Smooth muscle cell (in vitro differentiated cells): ENCODE data around the gene FEM1B. TPM values are rescaled to one million over a fixed set of nuclear protein-coding genes. Genes with fewer than 3 reads are reported as not detected.

ENCODE experiments used
- DNase-seq: peaks from one replicate; lab custom pipeline; 2025; ENCODE audit not compliant: unreplicated experiment; lab: John Stamatoyannopoulos, UW
- H2AFZ ChIP-seq: fragments of 200-600 bp; sonication (generic); 2 replicates; pipeline ENCODE4 v1.6.0; 2016; ENCODE audit warnings: antibody characterized with exemption, low read depth, mild to moderate bottlenecking
- H3F3A ChIP-seq: fragments of 200-600 bp; sonication (generic); 2 replicates; pipeline ENCODE4 v1.6.0; 2017; ENCODE audit warnings: antibody characterized with exemption, low read depth
- H3K27ac ChIP-seq: fragments of 200-600 bp; sonication (generic); 2 replicates; pipeline ENCODE4 v1.5.1; 2016; ENCODE audit warnings: low read depth, mild to moderate bottlenecking
- H3K27me3 ChIP-seq: fragments of 200-600 bp; sonication (generic); 2 replicates; pipeline ENCODE4 v1.6.1; 2016; ENCODE audit warnings: low read depth, mild to moderate bottlenecking
- H3K36me3 ChIP-seq: fragments of 200-600 bp; sonication (generic); 2 replicates; pipeline ENCODE4 v1.5.1; 2016; ENCODE audit warnings: low read depth
- H3K4me1 ChIP-seq: fragments of 200-600 bp; sonication (generic); 2 replicates; pipeline ENCODE4 v1.5.1; 2016; ENCODE audit warnings: low read depth
- H3K4me2 ChIP-seq: fragments of 200-600 bp; sonication (generic); 2 replicates; pipeline ENCODE4 v1.6.0; 2016; ENCODE audit warnings: mild to moderate bottlenecking
- H3K4me3 ChIP-seq: fragments of 200-600 bp; sonication (generic); 2 replicates; pipeline ENCODE4 v1.5.1; 2016; ENCODE audit warnings: mild to moderate bottlenecking
- H3K79me2 ChIP-seq: fragments of 200-600 bp; sonication (generic); 2 replicates; pipeline ENCODE4 v1.6.0; 2016; ENCODE audit warnings: low read depth, mild to moderate bottlenecking
- H3K9ac ChIP-seq: fragments of 200-600 bp; sonication (generic); 2 replicates; pipeline ENCODE4 v1.6.0; 2016; ENCODE audit warnings: low read depth
- H3K9me3 ChIP-seq: fragments of 200-600 bp; sonication (generic); replicated peaks from 2 replicates; pipeline ENCODE4 v1.5.1; 2016; ENCODE audit warnings: low read depth
- H4K20me1 ChIP-seq: fragments of 200-600 bp; sonication (generic); 2 replicates; pipeline ENCODE4 v1.6.0; 2016; ENCODE audit warnings: low read depth
- CTCF ChIP-seq: fragments of 200-600 bp; sonication (generic); IDR thresholded peaks from 2 replicates; pipeline ENCODE4 v1.5.1; 2017; ENCODE audit warnings: borderline replicate concordance, mild to moderate bottlenecking, antibody characterized with exemption; ENCODE audit not compliant: insufficient read depth, poor library complexity, severe bottlenecking
- WGBS: methylation state at CpG from one replicate; pipeline ENCODE4 v1.1.7; 2016; ENCODE audit warnings: low lambda C conversion rate; 5-methylcytosine and 5-hydroxymethylcytosine counted together
- polyA plus RNA-seq: library from polyadenylated mRNA; unstranded; fragments of >200 nt; fragmentation: Nextera tagmentation; extraction: Ambion mirVana; gene quantifications from 2 replicates; pipeline ENCODE4 v1.2.1, GENCODE V29; 2016
- total RNA-seq: library from RNA; depleted of rRNA; stranded (reverse); fragments of >200 nt; gene quantifications from 2 replicates; pipeline ENCODE4 v1.2.3, GENCODE V29; 2014

The FEM1B gene
- total and polyA plus RNA-seq, 2 experiments from 2014 or later = 13.0 to 41.4 TPM

GRCh38 chr15:68319997-68320396 lies 42.5 kb downstream of the FEM1B start:
- Histone ChIP-seq H3K9me3 (no peaks in the 10 kb centered on the region), H3K4me1 (peaks cover 11% of the 10 kb centered on the region), H3K4me2 (no peak overlapping the region), H3K4me3 (no peak overlapping the region), H3K36me3 (no peaks in the 10 kb centered on the region), H3F3A (no peaks in the 10 kb centered on the region), H4K20me1 (no peaks in the 10 kb centered on the region), H3K27me3 (no peaks in the 10 kb centered on the region), H3K27ac (no peak overlapping the region), H3K9ac (no peak overlapping the region), H3K79me2 (no peaks in the 10 kb centered on the region), H2AFZ (no peak overlapping the region)
- 97% methylated on average over 12 of the region's 12 CpGs for WGBS
- no peak for DNase-seq
- TF ChIP-seq CTCF = no peak

GRCh38 chr15:68321229-68321628 lies 43.7 kb downstream of the FEM1B start:
- Histone ChIP-seq H3K27me3 (no peaks in the 10 kb centered on the region), H3K27ac (no peak overlapping the region), H2AFZ (no peak overlapping the region)

DNA sequence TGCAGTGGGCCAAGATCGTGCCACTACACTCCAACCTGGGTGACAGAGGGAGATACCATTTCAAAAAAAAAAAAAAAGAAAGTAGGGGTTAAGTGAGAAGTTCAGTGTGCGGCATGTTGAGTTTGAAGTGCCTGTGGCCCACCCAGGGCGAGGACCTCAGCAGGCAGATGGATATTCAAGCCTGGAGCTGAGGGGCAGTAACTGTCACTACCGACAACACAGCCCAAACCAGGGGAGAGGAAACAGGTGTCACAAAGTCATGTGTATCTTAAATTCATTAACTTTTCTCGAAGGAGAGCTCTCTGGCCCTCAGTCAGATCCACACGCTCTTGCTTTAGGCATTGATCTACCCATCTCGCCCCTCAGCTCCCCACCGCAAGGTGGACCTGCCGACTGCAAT lies 45.3 kb downstream of the FEM1B start:
- Histone ChIP-seq H3K4me2 (no peak overlapping the region), H3K36me3 (no peaks in the 10 kb centered on the region), H4K20me1 (no peaks in the 10 kb centered on the region), H3K9ac (no peak overlapping the region), H3K27me3 (no peaks in the 10 kb centered on the region), H3K79me2 (no peaks in the 10 kb centered on the region), H2AFZ (no peak overlapping the region), H3K4me1 (no peaks in the 10 kb centered on the region), H3K27ac (no peak overlapping the region), H3F3A (no peaks in the 10 kb centered on the region), H3K9me3 (no peaks in the 10 kb centered on the region), H3K4me3 (no peak overlapping the region)
- no peak for TF ChIP-seq CTCF
- no peak for DNase-seq
- 83% methylated on average over 9 of the region's 9 CpGs for WGBS

More at GRCh38 chr15:68321229-68321628, 43.7 kb downstream of the FEM1B start:
- Histone ChIP-seq H3K79me2 (no peaks in the 10 kb centered on the region), H3K4me3 (no peak overlapping the region), H3F3A (no peaks in the 10 kb centered on the region), H3K36me3 (no peaks in the 10 kb centered on the region), H3K9ac (no peak overlapping the region), H3K4me1 (peaks cover under 1% of the 10 kb centered on the region), H4K20me1 (no peaks in the 10 kb centered on the region), H3K9me3 (no peaks in the 10 kb centered on the region), H3K4me2 (no peak overlapping the region)
- DNase-seq = no peak
- 97% methylated on average over 5 of the region's 7 CpGs for WGBS
- no peak for TF ChIP-seq CTCF

- H4K20me1 ChIP-seq = no peaks in the 10 kb centered on the region
- no peak overlapping the region for H3K9ac ChIP-seq
- no peaks in the 10 kb centered on the region for H3K27me3 ChIP-seq
- no peak overlapping the region for H3K27ac ChIP-seq
- H2AFZ ChIP-seq = no peak overlapping the region
- DNase-seq = no peak
- no peak overlapping the region for H3K4me2 ChIP-seq
- H3K4me1 ChIP-seq = peaks cover 11% of the 10 kb centered on the region
- H3K36me3 ChIP-seq = no peaks in the 10 kb centered on the region
- H3K79me2 ChIP-seq = no peaks in the 10 kb centered on the region
- 96% methylated on average over 4 of the region's 4 CpGs for WGBS
- no peak overlapping the region for H3K4me3 ChIP-seq
- no peak for TF ChIP-seq CTCF
- H3F3A ChIP-seq = no peaks in the 10 kb centered on the region
- H3K9me3 ChIP-seq = no peaks in the 10 kb centered on the region
These were observed 48.2 kb downstream of the FEM1B start for GRCh38 chr15:68325726-68326125.
